ENCODE data around the gene DTX2. TPM values are rescaled to one million over a fixed set of nuclear protein-coding genes. Genes with fewer than 3 reads are reported as not detected.

Gene DTX2
- total RNA-seq, 4 donors from 2014 or later: 18.1 to 36.7 (median 19.6) TPM

- TF ChIP-seq, protein P1, sequence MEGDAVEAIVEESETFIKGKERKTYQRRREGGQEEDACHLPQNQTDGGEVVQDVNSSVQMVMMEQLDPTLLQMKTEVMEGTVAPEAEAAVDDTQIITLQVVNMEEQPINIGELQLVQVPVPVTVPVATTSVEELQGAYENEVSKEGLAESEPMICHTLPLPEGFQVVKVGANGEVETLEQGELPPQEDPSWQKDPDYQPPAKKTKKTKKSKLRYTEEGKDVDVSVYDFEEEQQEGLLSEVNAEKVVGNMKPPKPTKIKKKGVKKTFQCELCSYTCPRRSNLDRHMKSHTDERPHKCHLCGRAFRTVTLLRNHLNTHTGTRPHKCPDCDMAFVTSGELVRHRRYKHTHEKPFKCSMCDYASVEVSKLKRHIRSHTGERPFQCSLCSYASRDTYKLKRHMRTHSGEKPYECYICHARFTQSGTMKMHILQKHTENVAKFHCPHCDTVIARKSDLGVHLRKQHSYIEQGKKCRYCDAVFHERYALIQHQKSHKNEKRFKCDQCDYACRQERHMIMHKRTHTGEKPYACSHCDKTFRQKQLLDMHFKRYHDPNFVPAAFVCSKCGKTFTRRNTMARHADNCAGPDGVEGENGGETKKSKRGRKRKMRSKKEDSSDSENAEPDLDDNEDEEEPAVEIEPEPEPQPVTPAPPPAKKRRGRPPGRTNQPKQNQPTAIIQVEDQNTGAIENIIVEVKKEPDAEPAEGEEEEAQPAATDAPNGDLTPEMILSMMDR (IDR thresholded peaks at IDR 0.05; ENCODE audit: low read depth): no peak
Observed at GRCh38 chr7:76507723-76508406, 46.4 kb downstream of the DTX2 start.

GRCh38 chr7:76509931-76510877 lies 48.7 kb downstream of the DTX2 start, which contains the start of gene UPK3B:
UPK3B (plus strand) TSS chr7:76510552; CDS start chr7:76510653, 101 bp downstream.
- TF ChIP-seq, protein P1 (IDR thresholded peaks at IDR 0.05; ENCODE audit: low read depth): no peak

GRCh38 chr7:76512941-76513816 lies 51.7 kb downstream of the DTX2 start:
- TF ChIP-seq, protein P1 (IDR thresholded peaks at IDR 0.05; ENCODE audit: low read depth): no peak

DNA sequence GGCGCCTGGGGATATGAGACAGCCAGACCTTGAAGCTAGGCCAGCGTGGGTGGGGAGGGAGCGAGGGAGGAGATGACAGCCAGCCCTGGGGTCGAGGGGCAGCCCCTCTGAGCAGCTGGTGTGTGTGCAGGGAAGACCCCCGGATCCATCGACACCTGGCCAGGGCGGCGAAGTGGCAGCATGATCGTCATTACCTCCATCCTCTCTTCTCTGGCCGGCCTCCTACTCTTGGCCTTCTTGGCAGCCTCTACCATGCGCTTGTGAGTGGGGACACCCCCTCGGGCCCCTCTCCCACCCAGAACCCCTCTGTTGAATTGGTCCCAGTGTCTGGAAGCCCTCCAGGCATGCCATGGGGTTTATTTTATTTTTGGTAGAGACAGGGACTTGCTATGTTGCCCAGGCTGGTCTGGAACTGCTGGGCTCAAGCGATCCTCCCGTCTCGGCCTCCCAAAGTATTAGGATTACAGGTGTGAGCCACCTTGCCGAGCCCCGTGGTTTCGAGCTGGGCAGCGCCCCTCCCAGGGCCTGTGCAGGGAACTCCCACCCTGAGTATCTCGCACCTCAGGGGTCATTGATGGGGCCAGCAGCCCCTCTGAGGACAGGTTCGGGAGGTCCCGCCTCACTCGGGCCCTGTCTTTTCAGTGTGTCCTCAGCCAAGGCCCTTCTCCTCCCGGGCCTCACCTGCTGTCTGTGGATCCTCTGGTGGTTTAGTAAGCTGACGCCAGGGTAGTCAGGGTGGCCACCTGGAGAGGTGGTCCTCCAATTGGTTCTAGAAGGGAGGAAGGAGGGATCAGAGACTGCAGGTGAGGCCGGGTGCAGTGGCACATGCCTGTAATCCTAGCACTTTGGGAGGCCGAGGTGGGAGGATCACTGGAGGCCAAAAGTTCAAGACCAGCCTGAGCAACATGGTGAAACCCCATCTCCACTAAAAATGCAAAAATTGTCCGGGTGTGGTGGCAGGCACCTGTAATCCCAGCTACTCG lies 52.6 kb downstream of the DTX2 start:
- TF ChIP-seq, protein P1 (IDR thresholded peaks at IDR 0.05; ENCODE audit: low read depth): no peak

DNA sequence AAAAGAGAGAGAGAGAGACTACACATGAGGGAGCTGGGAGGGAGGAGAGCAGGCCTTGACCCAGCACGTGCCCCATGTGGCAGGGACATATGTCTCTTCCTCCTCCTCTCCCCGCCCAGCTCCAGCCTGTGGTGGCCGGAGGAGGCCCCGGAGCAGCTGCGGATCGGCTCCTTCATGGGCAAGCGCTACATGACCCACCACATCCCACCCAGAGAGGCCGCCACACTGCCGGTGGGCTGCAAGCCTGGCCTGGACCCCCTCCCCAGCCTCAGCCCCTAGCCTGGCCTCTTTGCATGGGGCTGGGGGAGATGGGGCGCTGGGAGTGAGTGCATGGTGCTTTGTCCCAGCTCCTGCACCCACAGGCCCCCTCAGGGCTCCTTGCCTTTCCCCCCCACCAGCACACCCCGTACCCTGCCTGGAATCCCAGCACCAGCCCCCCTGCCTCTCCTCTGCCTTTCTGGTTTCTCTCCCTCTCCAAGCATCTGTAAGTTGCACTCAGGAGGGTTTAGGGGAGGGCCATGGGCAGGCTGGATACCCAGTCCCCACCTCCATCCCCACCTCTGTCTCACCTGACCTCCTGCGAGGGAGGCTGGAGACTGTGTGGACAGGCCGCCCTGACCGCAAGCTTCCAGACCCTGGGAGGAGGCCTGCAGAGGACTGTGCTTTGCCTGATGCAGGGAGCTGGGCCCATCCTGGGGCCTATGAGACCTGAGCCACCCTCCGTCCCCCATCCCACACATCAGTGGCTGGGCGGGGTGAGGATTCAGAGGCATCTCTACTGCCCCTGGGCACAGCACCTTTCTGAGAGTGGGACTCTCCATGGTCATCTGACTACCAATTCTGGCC lies 53.6 kb downstream of the DTX2 start:
- TF ChIP-seq, protein P1 (IDR thresholded peaks at IDR 0.05; ENCODE audit: low read depth): no peak
